Endodermal cell (in vitro differentiated cells): ENCODE measurements around the gene TYRO3. TPM values are rescaled to one million over a fixed set of nuclear protein-coding genes. Genes with fewer than 3 reads are reported as not detected.

Source experiments
- DNase-seq: peaks from one replicate; pipeline ENCODE4 v3.0.0-alpha.2; 2017
- H3K27ac ChIP-seq: 2 replicates; pipeline ENCODE4 v1.5.1; 2013; ENCODE audit warnings: mild to moderate bottlenecking, low read depth, low read length, moderate library complexity
- H3K27me3 ChIP-seq: 2 replicates; pipeline ENCODE4 v1.6.1; 2013; ENCODE audit warnings: mild to moderate bottlenecking, low read length, moderate library complexity; ENCODE audit not compliant: insufficient read depth, control insufficient read depth, poor library complexity, severe bottlenecking
- H3K36me3 ChIP-seq: 2 replicates; pipeline ENCODE4 v1.7.0; 2013; ENCODE audit warnings: mild to moderate bottlenecking, low read length, moderate library complexity; ENCODE audit not compliant: control insufficient read depth, insufficient read depth
- H3K4me1 ChIP-seq: one replicate; pipeline ENCODE4 v1.7.0; 2013; ENCODE audit warnings: low read length; ENCODE audit not compliant: control insufficient read depth, insufficient read depth
- H3K4me3 ChIP-seq: 2 replicates; pipeline ENCODE4 v1.5.1; 2013; ENCODE audit warnings: mild to moderate bottlenecking, low read length, moderate library complexity
- H3K9ac ChIP-seq: 2 replicates; pipeline ENCODE4 v1.6.1; 2013; ENCODE audit warnings: mild to moderate bottlenecking, low read length, moderate library complexity; ENCODE audit not compliant: poor library complexity, severe bottlenecking; ENCODE audit errors: extremely low read depth
- H3K9me3 ChIP-seq: 2 replicates; pipeline ENCODE4 v1.6.1; 2013; ENCODE audit warnings: mild to moderate bottlenecking, low read length, moderate library complexity; ENCODE audit not compliant: control insufficient read depth
- H3K27ac Mint-ChIP-seq: 2 replicates; pipeline ENCODE4 v1.8.0; 2020; ENCODE audit warnings: mixed read lengths
- H3K27me3 Mint-ChIP-seq: 2 replicates; pipeline ENCODE4 v1.8.0; 2021; ENCODE audit warnings: mild to moderate bottlenecking, mixed read lengths; ENCODE audit not compliant: insufficient read depth
- H3K36me3 Mint-ChIP-seq: 2 replicates; pipeline ENCODE4 v1.8.0; 2020; ENCODE audit warnings: low read depth, mixed read lengths
- H3K4me1 Mint-ChIP-seq: 2 replicates; pipeline ENCODE4 v1.8.0; 2020; ENCODE audit warnings: mixed read lengths
- H3K4me3 Mint-ChIP-seq: 2 replicates; pipeline ENCODE4 v1.8.0; 2020; ENCODE audit warnings: mild to moderate bottlenecking, moderate library complexity, mixed read lengths
- H3K9me3 Mint-ChIP-seq: 2 replicates; pipeline ENCODE4 v1.8.0; 2020; ENCODE audit warnings: mild to moderate bottlenecking, mixed read lengths
- CTCF ChIP-seq: fragments of 200-600 bp; sonication (generic); conservative IDR thresholded peaks from 2 replicates; pipeline ENCODE4 v1.5.0; 2021; ENCODE audit warnings: antibody characterized with exemption, mild to moderate bottlenecking
- WGBS, 2 experiments: methylation state at CpG; one replicate each; pipeline versions ENCODE4 v1.1.5 to v1.1.7; 2013; ENCODE audit warnings: missing lambda C conversion rate in 2 of 2, mixed read lengths in 1 of 2; ENCODE audit not compliant: insufficient coverage in 1 of 2, insufficient read length in 1 of 2; 5-methylcytosine and 5-hydroxymethylcytosine counted together
- total RNA-seq, 2 donors: library from RNA; stranded (reverse); fragmentation: NEBNext Ultra II Directional in 1 of 2; extraction: Animal tissue kit (Norgen Biotek cat#: 25700) in 1 of 2; gene quantifications; 2 replicates in 1 of 2; 3 replicates in 1 of 2; pipeline ENCODE4 v1.2.1, GENCODE V29; 2021

Gene TYRO3
- total RNA-seq, 2 donors from 2014 or later: 293 to 311 TPM

- 5 to 20% methylated on average over 5 to 8 of the region's 8 CpGs for WGBS, 2 experiments
- Mint-ChIP-seq H3K4me1 (peaks cover 3% of the 10 kb centered on the region), H3K36me3 (no peaks in the 10 kb centered on the region), H3K4me3 (peak overlapping the region; percentile 97), H3K27me3 (peaks cover 3% of the 10 kb centered on the region), H3K27ac (peak overlapping the region; percentile 99), H3K9me3 (no peaks in the 10 kb centered on the region)
- DNase-seq: no peak
- Histone ChIP-seq H3K9me3 (no peaks in the 10 kb centered on the region), H3K4me3 (peak overlapping the region; percentile 99), H3K36me3 (no peaks in the 10 kb centered on the region), H3K4me1 (no peaks in the 10 kb centered on the region), H3K27me3 (peaks cover 4% of the 10 kb centered on the region), H3K9ac (peak overlapping the region; percentile 92), H3K27ac (peak overlapping the region; percentile 61)
- no peak for TF ChIP-seq CTCF
Observed at GRCh38 chr15:41543521-41543870, 15.5 kb upstream of the TYRO3 start.

- no peak overlapping the region for H3K9ac ChIP-seq
- no peak overlapping the region for H3K27ac Mint-ChIP-seq
- no peak for TF ChIP-seq CTCF
Observed at GRCh38 chr15:41544650-41545015, 14.4 kb upstream of the TYRO3 start.

GRCh38 chr15:41545218-41545617 is 13.8 kb upstream of the TYRO3 start:
- Mint-ChIP-seq H3K4me1 (peaks cover 3% of the 10 kb centered on the region), H3K27ac (no peak overlapping the region), H3K9me3 (no peaks in the 10 kb centered on the region), H3K36me3 (no peaks in the 10 kb centered on the region), H3K4me3 (peak overlapping the region; percentile 97), H3K27me3 (peaks cover 3% of the 10 kb centered on the region)
- H3K27me3 ChIP-seq: peaks cover 4% of the 10 kb centered on the region
- H3K4me3 ChIP-seq: no peak overlapping the region
- no peak for DNase-seq
- H3K27ac ChIP-seq: no peak overlapping the region
- no peak overlapping the region for H3K9ac ChIP-seq
- H3K9me3 ChIP-seq: no peaks in the 10 kb centered on the region
- WGBS, 2 experiments: 77 to 95% methylated on average over 3 of the region's 3 CpGs
- no peak for TF ChIP-seq CTCF
- H3K36me3 ChIP-seq: no peaks in the 10 kb centered on the region
- no peaks in the 10 kb centered on the region for H3K4me1 ChIP-seq

More at GRCh38 chr15:41544650-41545015, 14.4 kb upstream of the TYRO3 start:
- Histone ChIP-seq H3K4me1 (no peaks in the 10 kb centered on the region), H3K27ac (no peak overlapping the region), H3K4me3 (peak overlapping the region; percentile 99), H3K27me3 (peaks cover 4% of the 10 kb centered on the region), H3K9me3 (no peaks in the 10 kb centered on the region), H3K36me3 (no peaks in the 10 kb centered on the region)
- DNase-seq: no peak
- peak overlapping the region; percentile 97 for H3K4me3 Mint-ChIP-seq
- peaks cover 3% of the 10 kb centered on the region for H3K4me1 Mint-ChIP-seq
- WGBS, 2 experiments: 96 to 98% methylated on average over 9 to 15 of the region's 15 CpGs
- peaks cover 3% of the 10 kb centered on the region for H3K27me3 Mint-ChIP-seq
- no peaks in the 10 kb centered on the region for H3K9me3 Mint-ChIP-seq
- H3K36me3 Mint-ChIP-seq: no peaks in the 10 kb centered on the region
